ENCODE results near the gene CREB3L2. TPM values are rescaled to one million over a fixed set of nuclear protein-coding genes. Genes with fewer than 3 reads are reported as not detected.

CREB3L2 gene
- total and polyA plus RNA-seq, 2 of the 13 experiments (the other 11 are each of a cell fraction or from before 2014, with no cell fraction given): 22.1 to 41.1 TPM

DNA sequence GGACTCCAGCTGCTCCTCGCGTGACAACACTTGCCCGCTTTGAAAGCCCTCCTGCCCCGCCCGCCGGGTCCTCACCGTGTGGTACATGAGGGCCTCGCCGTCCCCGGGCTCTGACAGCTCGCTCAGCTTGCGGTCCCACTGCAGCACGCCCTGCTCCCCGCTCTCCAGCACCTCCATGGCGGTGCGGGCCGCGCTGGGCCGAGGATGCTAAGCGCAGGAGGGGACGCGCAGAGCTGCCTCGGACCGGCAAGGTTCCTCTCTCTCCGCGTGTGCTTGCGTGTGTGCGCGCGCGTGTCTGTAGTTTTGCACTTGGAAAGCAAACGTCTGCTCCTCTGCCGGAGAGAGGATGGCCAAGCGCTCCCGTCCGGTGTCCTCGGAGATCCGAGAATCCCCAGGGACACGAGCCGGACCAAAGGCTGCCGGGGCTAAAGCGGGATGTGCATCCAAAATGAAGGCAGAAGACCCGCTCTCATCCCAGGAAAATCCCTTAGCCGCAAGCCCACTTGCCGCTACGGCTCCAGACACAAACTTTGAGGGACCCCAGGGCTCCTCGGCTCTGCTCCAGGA lies at the start of gene CREB3L2 (continued):
- TF ChIP-seq, protein P1, sequence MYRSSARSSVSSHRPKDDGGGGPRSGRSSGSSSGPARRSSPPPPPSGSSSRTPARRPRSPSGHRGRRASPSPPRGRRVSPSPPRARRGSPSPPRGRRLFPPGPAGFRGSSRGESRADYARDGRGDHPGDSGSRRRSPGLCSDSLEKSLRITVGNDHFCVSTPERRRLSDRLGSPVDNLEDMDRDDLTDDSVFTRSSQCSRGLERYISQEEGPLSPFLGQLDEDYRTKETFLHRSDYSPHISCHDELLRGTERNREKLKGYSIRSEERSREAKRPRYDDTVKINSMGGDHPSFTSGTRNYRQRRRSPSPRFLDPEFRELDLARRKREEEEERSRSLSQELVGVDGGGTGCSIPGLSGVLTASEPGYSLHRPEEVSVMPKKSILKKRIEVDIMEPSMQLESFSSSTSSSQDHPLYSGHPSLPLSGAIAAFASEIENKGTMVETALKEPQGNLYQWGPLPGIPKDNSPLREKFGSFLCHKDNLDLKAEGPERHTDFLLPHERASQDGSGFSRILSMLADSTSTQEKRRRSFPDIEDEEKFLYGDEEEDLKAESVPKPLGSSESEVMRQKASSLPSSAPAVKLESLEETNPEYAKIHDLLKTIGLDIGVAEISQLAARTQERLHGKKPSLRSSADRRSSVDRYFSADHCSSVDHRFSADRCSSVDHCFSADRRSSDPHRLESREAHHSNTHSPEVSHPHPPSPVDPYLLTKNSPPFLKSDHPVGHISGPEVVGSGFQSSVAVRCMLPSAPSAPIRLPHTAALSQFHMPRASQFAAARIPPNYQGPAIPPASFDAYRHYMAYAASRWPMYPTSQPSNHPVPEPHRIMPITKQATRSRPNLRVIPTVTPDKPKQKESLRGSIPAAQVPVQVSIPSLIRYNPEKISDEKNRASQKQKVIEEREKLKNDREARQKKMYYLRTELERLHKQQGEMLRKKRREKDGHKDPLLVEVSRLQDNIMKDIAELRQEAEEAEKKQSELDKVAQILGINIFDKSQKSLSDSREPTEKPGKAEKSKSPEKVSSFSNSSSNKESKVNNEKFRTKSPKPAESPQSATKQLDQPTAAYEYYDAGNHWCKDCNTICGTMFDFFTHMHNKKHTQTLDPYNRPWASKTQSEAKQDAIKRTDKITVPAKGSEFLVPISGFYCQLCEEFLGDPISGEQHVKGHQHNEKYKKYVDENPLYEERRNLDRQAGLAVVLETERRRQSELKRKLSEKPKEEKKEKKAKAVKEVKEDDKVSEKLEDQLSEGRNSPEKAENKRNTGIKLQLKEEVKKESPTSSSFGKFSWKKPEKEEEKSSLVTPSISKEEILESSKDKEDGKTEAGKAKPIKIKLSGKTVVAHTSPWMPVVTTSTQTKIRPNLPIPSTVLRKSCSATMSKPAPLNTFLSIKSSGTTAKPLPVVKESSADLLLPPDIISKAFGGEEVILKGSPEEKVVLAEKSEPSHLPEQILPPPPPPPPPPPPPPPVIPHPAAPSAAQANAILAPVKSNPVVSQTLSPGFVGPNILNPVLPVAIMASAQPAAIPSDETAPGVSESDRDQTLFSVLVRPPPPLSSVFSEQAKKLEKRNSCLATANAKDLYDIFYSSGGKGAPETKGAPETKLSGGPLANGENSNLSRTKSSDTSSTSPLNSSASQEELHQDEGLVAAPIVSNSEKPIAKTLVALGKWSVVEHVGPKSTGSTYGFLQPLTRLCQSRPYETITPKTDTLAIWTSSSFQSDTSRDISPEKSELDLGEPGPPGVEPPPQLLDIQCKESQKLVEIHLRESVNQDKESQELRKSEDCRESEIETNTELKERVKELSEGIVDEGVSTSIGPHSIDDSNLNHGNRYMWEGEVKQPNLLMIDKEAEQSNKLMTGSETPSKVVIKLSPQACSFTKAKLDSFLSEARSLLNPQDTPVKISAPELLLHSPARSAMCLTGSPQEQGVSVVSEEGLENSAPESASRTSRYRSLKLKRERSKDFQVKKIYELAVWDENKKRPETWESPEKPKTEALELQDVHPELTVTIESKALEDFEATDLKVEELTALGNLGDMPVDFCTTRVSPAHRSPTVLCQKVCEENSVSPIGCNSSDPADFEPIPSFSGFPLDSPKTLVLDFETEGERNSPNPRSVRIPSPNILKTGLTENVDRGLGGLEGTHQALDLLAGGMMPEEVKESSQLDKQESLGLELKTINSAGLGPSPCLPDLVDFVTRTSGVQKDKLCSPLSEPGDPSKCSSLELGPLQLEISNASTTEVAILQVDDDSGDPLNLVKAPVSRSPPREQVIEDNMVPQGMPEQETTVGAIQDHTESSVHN (CRISPR knock-in tag; IDR thresholded peaks at IDR 0.05): peak; percentile 67; the same call in 1 of the 2 replicates
- no peak for TF ChIP-seq NFKBIZ (CRISPR knock-in tag; IDR thresholded peaks at IDR 0.05)
- TF ChIP-seq ZNF777 (CRISPR knock-in tag; IDR thresholded peaks at IDR 0.05): no peak
- no peak for TF ChIP-seq CREB1 (IDR thresholded peaks at IDR 0.05)
- no peak for TF ChIP-seq CREB1 (CRISPR knock-in tag; IDR thresholded peaks at IDR 0.05)
- TF ChIP-seq, protein P2, sequence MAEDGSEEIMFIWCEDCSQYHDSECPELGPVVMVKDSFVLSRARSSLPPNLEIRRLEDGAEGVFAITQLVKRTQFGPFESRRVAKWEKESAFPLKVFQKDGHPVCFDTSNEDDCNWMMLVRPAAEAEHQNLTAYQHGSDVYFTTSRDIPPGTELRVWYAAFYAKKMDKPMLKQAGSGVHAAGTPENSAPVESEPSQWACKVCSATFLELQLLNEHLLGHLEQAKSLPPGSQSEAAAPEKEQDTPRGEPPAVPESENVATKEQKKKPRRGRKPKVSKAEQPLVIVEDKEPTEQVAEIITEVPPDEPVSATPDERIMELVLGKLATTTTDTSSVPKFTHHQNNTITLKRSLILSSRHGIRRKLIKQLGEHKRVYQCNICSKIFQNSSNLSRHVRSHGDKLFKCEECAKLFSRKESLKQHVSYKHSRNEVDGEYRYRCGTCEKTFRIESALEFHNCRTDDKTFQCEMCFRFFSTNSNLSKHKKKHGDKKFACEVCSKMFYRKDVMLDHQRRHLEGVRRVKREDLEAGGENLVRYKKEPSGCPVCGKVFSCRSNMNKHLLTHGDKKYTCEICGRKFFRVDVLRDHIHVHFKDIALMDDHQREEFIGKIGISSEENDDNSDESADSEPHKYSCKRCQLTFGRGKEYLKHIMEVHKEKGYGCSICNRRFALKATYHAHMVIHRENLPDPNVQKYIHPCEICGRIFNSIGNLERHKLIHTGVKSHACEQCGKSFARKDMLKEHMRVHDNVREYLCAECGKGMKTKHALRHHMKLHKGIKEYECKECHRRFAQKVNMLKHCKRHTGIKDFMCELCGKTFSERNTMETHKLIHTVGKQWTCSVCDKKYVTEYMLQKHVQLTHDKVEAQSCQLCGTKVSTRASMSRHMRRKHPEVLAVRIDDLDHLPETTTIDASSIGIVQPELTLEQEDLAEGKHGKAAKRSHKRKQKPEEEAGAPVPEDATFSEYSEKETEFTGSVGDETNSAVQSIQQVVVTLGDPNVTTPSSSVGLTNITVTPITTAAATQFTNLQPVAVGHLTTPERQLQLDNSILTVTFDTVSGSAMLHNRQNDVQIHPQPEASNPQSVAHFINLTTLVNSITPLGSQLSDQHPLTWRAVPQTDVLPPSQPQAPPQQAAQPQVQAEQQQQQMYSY (CRISPR knock-in tag; IDR thresholded peaks at IDR 0.05): no peak
- TF ChIP-seq ESRRA (CRISPR knock-in tag; IDR thresholded peaks at IDR 0.05; ENCODE audit: low read depth): no peak; the same call in 1 of the 2 replicates
- peak; percentile 95 for TF ChIP-seq ZNF501 (CRISPR knock-in tag; IDR thresholded peaks at IDR 0.05)
- no peak for TF ChIP-seq EHMT2 (IDR thresholded peaks at IDR 0.05; ENCODE audit: borderline replicate concordance, low read depth, low read length)
- no peak for TF ChIP-seq ZNF577 (CRISPR knock-in tag; IDR thresholded peaks at IDR 0.05; ENCODE audit: borderline replicate concordance, low read depth)
- no peak for TF ChIP-seq IKZF1 (IDR thresholded peaks at IDR 0.05)
- peak; percentile 78; the same call in 1 of the 2 replicates for TF ChIP-seq EED (CRISPR knock-in tag; IDR thresholded peaks at IDR 0.05)
- TF ChIP-seq MTF1 (CRISPR knock-in tag; IDR thresholded peaks at IDR 0.05): no peak
- TF ChIP-seq, protein P3, sequence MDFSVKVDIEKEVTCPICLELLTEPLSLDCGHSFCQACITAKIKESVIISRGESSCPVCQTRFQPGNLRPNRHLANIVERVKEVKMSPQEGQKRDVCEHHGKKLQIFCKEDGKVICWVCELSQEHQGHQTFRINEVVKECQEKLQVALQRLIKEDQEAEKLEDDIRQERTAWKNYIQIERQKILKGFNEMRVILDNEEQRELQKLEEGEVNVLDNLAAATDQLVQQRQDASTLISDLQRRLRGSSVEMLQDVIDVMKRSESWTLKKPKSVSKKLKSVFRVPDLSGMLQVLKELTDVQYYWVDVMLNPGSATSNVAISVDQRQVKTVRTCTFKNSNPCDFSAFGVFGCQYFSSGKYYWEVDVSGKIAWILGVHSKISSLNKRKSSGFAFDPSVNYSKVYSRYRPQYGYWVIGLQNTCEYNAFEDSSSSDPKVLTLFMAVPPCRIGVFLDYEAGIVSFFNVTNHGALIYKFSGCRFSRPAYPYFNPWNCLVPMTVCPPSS (IDR thresholded peaks at IDR 0.05): no peak
- TF ChIP-seq ZNF644 (CRISPR knock-in tag; IDR thresholded peaks at IDR 0.05; ENCODE audit: low read depth): no peak
- TF ChIP-seq, protein P4, sequence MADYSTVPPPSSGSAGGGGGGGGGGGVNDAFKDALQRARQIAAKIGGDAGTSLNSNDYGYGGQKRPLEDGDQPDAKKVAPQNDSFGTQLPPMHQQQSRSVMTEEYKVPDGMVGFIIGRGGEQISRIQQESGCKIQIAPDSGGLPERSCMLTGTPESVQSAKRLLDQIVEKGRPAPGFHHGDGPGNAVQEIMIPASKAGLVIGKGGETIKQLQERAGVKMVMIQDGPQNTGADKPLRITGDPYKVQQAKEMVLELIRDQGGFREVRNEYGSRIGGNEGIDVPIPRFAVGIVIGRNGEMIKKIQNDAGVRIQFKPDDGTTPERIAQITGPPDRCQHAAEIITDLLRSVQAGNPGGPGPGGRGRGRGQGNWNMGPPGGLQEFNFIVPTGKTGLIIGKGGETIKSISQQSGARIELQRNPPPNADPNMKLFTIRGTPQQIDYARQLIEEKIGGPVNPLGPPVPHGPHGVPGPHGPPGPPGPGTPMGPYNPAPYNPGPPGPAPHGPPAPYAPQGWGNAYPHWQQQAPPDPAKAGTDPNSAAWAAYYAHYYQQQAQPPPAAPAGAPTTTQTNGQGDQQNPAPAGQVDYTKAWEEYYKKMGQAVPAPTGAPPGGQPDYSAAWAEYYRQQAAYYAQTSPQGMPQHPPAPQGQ (CRISPR knock-in tag; IDR thresholded peaks at IDR 0.05; ENCODE audit: borderline replicate concordance): no peak
